ENCODE data around the gene TMEM131. TPM values are rescaled to one million over a fixed set of nuclear protein-coding genes. Genes with fewer than 3 reads are reported as not detected.

Gene TMEM131
- total RNA-seq, 6 experiments from 2014 or later: 39.2 to 49.5 (median 45.1) TPM

- no peak overlapping the region for H3K4me3 Mint-ChIP-seq
- peaks cover 23% of the 10 kb centered on the region for H3K9me3 Mint-ChIP-seq
- no peak for TF ChIP-seq CTCF (IDR thresholded peaks at IDR 0.05)
- no peaks in the 10 kb centered on the region; the same call in 1 of the 2 replicates for H3K27me3 Mint-ChIP-seq (ENCODE audit: insufficient read depth)
- peaks cover 44% of the 10 kb centered on the region for H3K36me3 Mint-ChIP-seq (ENCODE audit: low read depth)
- H3K27ac Mint-ChIP-seq: no peak overlapping the region
- no peak for DNase-seq
- peaks cover 68% of the 10 kb centered on the region for H3K4me1 Mint-ChIP-seq (ENCODE audit: low read depth)
Observed at GRCh38 chr2:97913846-97914245, 81.9 kb downstream of the TMEM131 start.

- Mint-ChIP-seq H3K4me1 (ENCODE audit: low read depth) (peaks cover 70% of the 10 kb centered on the region), H3K36me3 (ENCODE audit: low read depth) (peaks cover 39% of the 10 kb centered on the region), H3K4me3 (peak overlapping the region; percentile 18), H3K27me3 (ENCODE audit: insufficient read depth) (no peaks in the 10 kb centered on the region; the same call in 1 of the 2 replicates), H3K27ac (peak overlapping the region; percentile 25), H3K9me3 (peaks cover 8% of the 10 kb centered on the region; the same call in 1 of the 2 replicates)
- no peak for TF ChIP-seq CTCF (IDR thresholded peaks at IDR 0.05)
- DNase-seq: no peak
Observed at GRCh38 chr2:97911922-97912575, 83.7 kb downstream of the TMEM131 start.

- Mint-ChIP-seq H3K4me3 (peak overlapping the region; percentile 18), H3K27me3 (ENCODE audit: insufficient read depth) (no peaks in the 10 kb centered on the region; the same call in 1 of the 2 replicates), H3K27ac (peak overlapping the region; percentile 25), H3K9me3 (peaks cover 8% of the 10 kb centered on the region; the same call in 1 of the 2 replicates), H3K4me1 (ENCODE audit: low read depth) (peaks cover 77% of the 10 kb centered on the region), H3K36me3 (ENCODE audit: low read depth) (peaks cover 45% of the 10 kb centered on the region)
- no peak for TF ChIP-seq CTCF (IDR thresholded peaks at IDR 0.05)
- DNase-seq: peak; percentile 29
Observed at GRCh38 chr2:97911206-97911921, 84.4 kb downstream of the TMEM131 start.

- peaks cover 8% of the 10 kb centered on the region; the same call in 1 of the 2 replicates for H3K9me3 Mint-ChIP-seq
- H3K27me3 Mint-ChIP-seq (ENCODE audit: insufficient read depth): no peaks in the 10 kb centered on the region; the same call in 1 of the 2 replicates
- H3K4me3 Mint-ChIP-seq: peak overlapping the region; percentile 16; the same call in 1 of the 2 replicates
- no peak for TF ChIP-seq CTCF (IDR thresholded peaks at IDR 0.05)
- peak; percentile 43 for DNase-seq
- peaks cover 52% of the 10 kb centered on the region for H3K36me3 Mint-ChIP-seq (ENCODE audit: low read depth)
- peaks cover 79% of the 10 kb centered on the region for H3K4me1 Mint-ChIP-seq (ENCODE audit: low read depth)
- H3K27ac Mint-ChIP-seq: peak overlapping the region; percentile 24; the same call in 1 of the 2 replicates
Observed at GRCh38 chr2:97910403-97911205, 85.1 kb downstream of the TMEM131 start.

- H3K27me3 Mint-ChIP-seq (ENCODE audit: insufficient read depth): no peaks in the 10 kb centered on the region; the same call in 1 of the 2 replicates
- no peak overlapping the region for H3K27ac Mint-ChIP-seq
- peaks cover 62% of the 10 kb centered on the region for H3K36me3 Mint-ChIP-seq (ENCODE audit: low read depth)
- peaks cover 8% of the 10 kb centered on the region; the same call in 1 of the 2 replicates for H3K9me3 Mint-ChIP-seq
- no peak for DNase-seq
- no peak for TF ChIP-seq CTCF (IDR thresholded peaks at IDR 0.05)
- peaks cover 58% of the 10 kb centered on the region for H3K4me1 Mint-ChIP-seq (ENCODE audit: low read depth)
- no peak overlapping the region for H3K4me3 Mint-ChIP-seq
Observed at GRCh38 chr2:97908208-97908676, 87.5 kb downstream of the TMEM131 start.
